Neural cell (in vitro differentiated cells): ENCODE results near the gene MKX.

Experiments used
- CTCF ChIP-seq: fragments of 450-650 bp; IDR thresholded peaks from 2 replicates; pipeline ENCODE4 v1.5.1; 2014; ENCODE audit warnings: antibody characterized with exemption, mild to moderate bottlenecking, moderate library complexity; ENCODE audit not compliant: poor library complexity, severe bottlenecking
- POLR2AphosphoS5 ChIP-seq: IDR thresholded peaks from 2 replicates; pipeline ENCODE4 v1.6.1; 2012
- RAD21 ChIP-seq: fragments of 450-650 bp; conservative IDR thresholded peaks from 2 replicates; pipeline ENCODE4 v1.6.1; 2014; ENCODE audit warnings: antibody characterized with exemption, mild to moderate bottlenecking, moderate library complexity

GRCh38 chr10:27748601-27749000, 3.0 kb upstream of the MKX start:
- TF ChIP-seq RAD21, result no peak
- no peak for TF ChIP-seq POLR2AphosphoS5
- TF ChIP-seq CTCF, result no peak
